Measurements from ENCODE around the gene HTRA3.

GRCh38 chr4:8291036-8291682, 21.6 kb downstream of the HTRA3 start:
- TF ChIP-seq CTCF (IDR thresholded peaks at IDR 0.05; ENCODE audit: control extremely low read depth in 1 of 3, insufficient read depth in 1 of 3, low read depth in 1 of 3, low read length in 3 of 3) (no peak), EZH2 (IDR thresholded peaks at IDR 0.05; ENCODE audit: low read depth, low read length, severe bottlenecking) (no peak), CHD2 (IDR thresholded peaks at IDR 0.05; ENCODE audit: low read length) (no peak), RBBP5 (IDR thresholded peaks at IDR 0.05; ENCODE audit: borderline replicate concordance, low read depth, low read length) (no peak), SUZ12 (IDR thresholded peaks at IDR 0.05; ENCODE audit: low read length) (no peak), POLR2A (IDR thresholded peaks at IDR 0.05; ENCODE audit: control extremely low read depth in 1 of 2, low read depth in 2 of 2, low read length in 2 of 2) (no peak), SRF (IDR thresholded peaks at IDR 0.05; ENCODE audit: low read depth, low read length) (no peak)

Measured in H1 (cell line).